Stimulated activated naive CD8-positive, alpha-beta T cell treated with anti-CD3 and anti-CD28 coated beads, Interleukin-15, amount 100 ng/mL, for 72 hours (primary cell): ENCODE results near the gene NOS3.
A peak's percentile ranks its signal among the peaks of the same experiment; 100 is the strongest.
"Not testable (repeated sequence)": the region's sequence is repeated elsewhere in the genome, so short reads cannot be mapped to it uniquely, and the experiment has no call there.

Experiments used
- ATAC-seq: fragments of 150-1000 bp; cut with Tn5 transposase; 2 replicates; pipeline ENCODE4 v1.10.0; 2021; ENCODE audit warnings: mild to moderate bottlenecking, moderate library complexity
- DNase-seq, 2 donors: peaks; one replicate each; pipeline ENCODE4 v3.0.0; 2021 to 2022
- H3K27ac Mint-ChIP-seq, 2 donors: one replicate each; pipeline ENCODE4 v1.8.0; 2022; ENCODE audit warnings: mild to moderate bottlenecking in 2 of 2, mixed read lengths in 2 of 2, moderate library complexity in 2 of 2
- H3K27me3 Mint-ChIP-seq: one replicate; pipeline ENCODE4 v1.8.0; 2022; ENCODE audit warnings: mixed read lengths
- H3K4me1 Mint-ChIP-seq: one replicate; pipeline ENCODE4 v1.8.0; 2022; ENCODE audit warnings: mild to moderate bottlenecking, mixed read lengths
- H3K4me3 Mint-ChIP-seq, 2 donors: one replicate each; pipeline ENCODE4 v1.8.0; 2022; ENCODE audit warnings: mild to moderate bottlenecking in 2 of 2, mixed read lengths in 2 of 2, moderate library complexity in 1 of 2
- H3K9me3 Mint-ChIP-seq, 2 donors: one replicate each; pipeline ENCODE4 v1.8.0; 2022; ENCODE audit warnings: mixed read lengths in 2 of 2

Gene NOS3

DNA sequence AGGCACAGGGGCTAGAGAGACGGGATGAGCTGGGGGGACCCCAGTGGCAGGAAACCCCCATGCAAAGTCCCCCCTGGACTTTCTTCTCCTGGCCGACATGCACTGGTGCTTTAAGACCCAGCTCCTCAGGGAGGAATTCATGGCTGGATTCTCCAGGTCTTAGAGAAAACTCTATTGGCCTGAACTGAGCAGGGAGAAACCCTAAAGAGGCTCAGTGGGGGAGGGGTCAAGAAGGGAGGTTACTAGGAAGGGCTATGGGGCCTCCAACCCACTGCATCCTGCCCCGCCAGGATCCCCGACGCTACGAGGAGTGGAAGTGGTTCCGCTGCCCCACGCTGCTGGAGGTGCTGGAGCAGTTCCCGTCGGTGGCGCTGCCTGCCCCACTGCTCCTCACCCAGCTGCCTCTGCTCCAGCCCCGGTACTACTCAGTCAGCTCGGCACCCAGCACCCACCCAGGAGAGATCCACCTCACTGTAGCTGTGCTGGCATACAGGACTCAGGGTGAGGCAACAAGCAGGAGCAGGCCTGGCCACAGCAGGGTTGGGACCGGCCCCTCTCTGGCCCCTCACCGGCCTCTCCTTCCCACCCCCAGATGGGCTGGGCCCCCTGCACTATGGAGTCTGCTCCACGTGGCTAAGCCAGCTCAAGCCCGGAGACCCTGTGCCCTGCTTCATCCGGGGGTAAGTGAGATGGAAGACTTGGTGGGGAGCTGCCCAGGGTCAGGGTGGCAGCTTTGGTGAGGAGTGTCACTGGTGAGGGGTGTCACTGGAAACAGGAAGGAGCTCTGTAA lies 19.7 kb downstream of the NOS3 start:
- ATAC-seq, result peak; percentile 0
- H3K4me1 Mint-ChIP-seq, result peaks cover 85% of the 10 kb centered on the region
- H3K27me3 Mint-ChIP-seq, result no peaks in the 10 kb centered on the region
- peak overlapping the region; percentile 50 to 70 for H3K4me3 Mint-ChIP-seq
- peak overlapping the region; percentile 41 to 77 for H3K27ac Mint-ChIP-seq
- H3K9me3 Mint-ChIP-seq, result no peaks in the 10 kb centered on the region
- no peak for DNase-seq

DNA sequence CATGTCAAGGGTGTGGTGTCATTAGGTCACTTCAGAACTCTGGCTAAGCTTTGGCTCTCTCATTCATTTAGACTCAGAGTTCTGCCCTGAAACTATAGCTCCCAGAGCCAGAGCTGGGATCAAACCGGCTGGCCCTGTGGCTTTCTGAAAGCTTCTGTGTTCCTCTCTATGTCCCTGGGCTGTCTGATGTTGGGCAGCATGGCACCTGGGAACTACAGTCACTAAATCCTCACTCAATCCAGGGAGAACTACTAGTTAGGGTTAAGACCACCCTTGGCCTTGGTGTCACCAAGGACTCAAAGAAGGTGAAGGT lies 20.2 kb downstream of the NOS3 start:
- Mint-ChIP-seq H3K27me3 (no peaks in the 10 kb centered on the region), H3K4me1 (peaks cover 90% of the 10 kb centered on the region), H3K9me3 (no peaks in the 10 kb centered on the region), H3K27ac (peak overlapping the region in 1 of 2 donors; percentile 89), H3K4me3 (peak overlapping the region; percentile 50 to 70)
- no peak for ATAC-seq
- no peak for DNase-seq

DNA sequence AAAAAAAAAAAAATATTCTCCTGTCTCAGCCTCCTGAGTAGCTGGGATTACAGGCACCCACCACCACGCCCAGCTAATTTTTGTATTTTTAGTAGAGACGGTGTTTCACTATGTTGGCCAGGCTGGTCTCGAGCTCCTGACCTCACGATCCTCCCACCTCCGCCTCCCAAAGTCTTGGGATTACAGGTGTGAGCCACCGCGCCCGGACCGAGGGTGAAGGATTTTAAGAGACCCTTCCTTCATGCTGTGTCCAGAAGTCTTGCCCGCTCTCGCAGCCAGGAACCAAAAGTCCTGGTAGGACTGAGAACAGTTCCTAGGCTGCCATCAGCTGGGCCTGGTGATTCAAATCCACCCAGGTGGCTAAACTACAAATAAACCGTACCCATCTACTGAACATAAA lies 20.8 kb downstream of the NOS3 start:
- not testable (repeated sequence) for H3K4me3 Mint-ChIP-seq, H3K27me3 Mint-ChIP-seq, ATAC-seq, H3K27ac Mint-ChIP-seq, DNase-seq, H3K9me3 Mint-ChIP-seq
- H3K4me1 Mint-ChIP-seq, result peaks cover 96% of the 10 kb centered on the region

DNA sequence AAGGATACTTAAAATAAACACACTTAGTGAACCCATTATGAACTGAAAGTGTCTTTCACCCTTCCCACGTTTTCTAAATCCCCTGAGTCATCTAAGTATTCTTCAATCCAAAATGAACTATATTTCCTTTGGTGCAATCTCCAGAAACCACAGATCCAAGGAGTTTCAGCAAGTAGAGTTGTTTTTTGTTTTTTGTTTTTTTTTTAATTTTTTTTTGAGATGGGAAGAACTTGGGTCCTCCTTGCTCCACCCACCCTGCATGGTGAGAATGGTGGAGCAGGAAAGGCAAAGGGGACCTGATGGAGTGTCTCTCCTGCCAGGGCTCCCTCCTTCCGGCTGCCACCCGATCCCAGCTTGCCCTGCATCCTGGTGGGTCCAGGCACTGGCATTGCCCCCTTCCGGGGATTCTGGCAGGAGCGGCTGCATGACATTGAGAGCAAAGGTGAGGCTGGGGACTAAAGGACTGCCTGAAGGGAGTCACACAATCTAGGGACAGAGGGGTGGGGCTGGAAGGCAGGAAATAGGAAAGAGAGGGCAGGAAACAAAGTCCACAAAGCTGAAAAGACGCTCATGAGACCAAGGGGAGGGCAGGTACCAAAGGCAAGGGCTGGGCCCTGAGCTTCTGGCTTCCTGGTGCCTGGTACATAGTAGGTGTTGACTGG lies 21.3 kb downstream of the NOS3 start:
- ATAC-seq, result no peak
- peak overlapping the region; percentile 34 to 48 for H3K4me3 Mint-ChIP-seq
- no peaks in the 10 kb centered on the region for H3K9me3 Mint-ChIP-seq
- no peaks in the 10 kb centered on the region for H3K27me3 Mint-ChIP-seq
- peaks cover 99% of the 10 kb centered on the region for H3K4me1 Mint-ChIP-seq
- peak overlapping the region in 1 of 2 donors; percentile 12 for H3K27ac Mint-ChIP-seq
- no peak for DNase-seq

DNA sequence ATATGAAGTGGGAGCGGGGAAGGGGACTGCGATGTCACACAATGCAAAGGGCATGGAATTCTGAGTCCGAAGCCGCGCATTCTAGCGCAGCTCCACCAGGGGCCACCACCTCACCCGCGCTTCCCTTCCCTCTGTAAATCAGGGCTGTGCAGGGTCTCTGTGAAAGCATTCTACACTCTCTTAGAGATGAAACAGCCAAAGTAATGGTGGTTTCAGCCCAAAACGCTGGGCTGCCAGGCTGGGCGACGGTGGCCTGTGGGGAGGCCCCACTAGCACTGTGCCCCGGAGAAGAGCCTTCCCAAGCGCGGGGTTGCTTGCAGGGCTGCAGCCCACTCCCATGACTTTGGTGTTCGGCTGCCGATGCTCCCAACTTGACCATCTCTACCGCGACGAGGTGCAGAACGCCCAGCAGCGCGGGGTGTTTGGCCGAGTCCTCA lies 22.1 kb downstream of the NOS3 start:
- Mint-ChIP-seq H3K4me1 (peaks cover 99% of the 10 kb centered on the region), H3K4me3 (peak overlapping the region; percentile 34 to 48), H3K27me3 (no peaks in the 10 kb centered on the region), H3K27ac (no peak overlapping the region), H3K9me3 (no peaks in the 10 kb centered on the region)
- ATAC-seq, result no peak
- no peak for DNase-seq

- no peak for DNase-seq
Observed at GRCh38 chr7:151013356-151013732, 22.5 kb downstream of the NOS3 start.

DNA sequence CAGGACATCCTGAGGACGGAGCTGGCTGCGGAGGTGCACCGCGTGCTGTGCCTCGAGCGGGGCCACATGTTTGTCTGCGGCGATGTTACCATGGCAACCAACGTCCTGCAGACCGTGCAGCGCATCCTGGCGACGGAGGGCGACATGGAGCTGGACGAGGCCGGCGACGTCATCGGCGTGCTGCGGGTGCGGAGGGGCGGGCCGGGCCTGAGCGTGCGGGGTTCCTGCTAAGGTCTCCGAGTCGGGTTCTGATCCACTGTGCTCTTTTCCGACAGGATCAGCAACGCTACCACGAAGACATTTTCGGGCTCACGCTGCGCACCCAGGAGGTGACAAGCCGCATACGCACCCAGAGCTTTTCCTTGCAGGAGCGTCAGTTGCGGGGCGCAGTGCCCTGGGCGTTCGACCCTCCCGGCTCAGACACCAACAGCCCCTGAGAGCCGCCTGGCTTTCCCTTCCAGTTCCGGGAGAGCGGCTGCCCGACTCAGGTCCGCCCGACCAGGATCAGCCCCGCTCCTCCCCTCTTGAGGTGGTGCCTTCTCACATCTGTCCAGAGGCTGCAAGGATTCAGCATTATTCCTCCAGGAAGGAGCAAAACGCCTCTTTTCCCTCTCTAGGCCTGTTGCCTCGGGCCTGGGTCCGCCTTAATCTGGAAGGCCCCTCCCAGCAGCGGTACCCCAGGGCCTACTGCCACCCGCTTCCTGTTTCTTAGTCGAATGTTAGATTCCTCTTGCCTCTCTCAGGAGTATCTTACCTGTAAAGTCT lies 23.1 kb downstream of the NOS3 start:
- Mint-ChIP-seq H3K27ac (peak overlapping the region; percentile 98), H3K4me3 (peak overlapping the region; percentile 97 to 98), H3K9me3 (no peaks in the 10 kb centered on the region), H3K4me1 (peaks cover 99% of the 10 kb centered on the region), H3K27me3 (peaks cover 9% of the 10 kb centered on the region)
- DNase-seq (peak; percentile 88 to 94), ATAC-seq (peak; percentile 67)

More at GRCh38 chr7:151013356-151013732, 22.5 kb downstream of the NOS3 start:
- Mint-ChIP-seq H3K4me1 (peaks cover 99% of the 10 kb centered on the region), H3K9me3 (no peaks in the 10 kb centered on the region), H3K4me3 (peak overlapping the region in 1 of 2 donors; percentile 98), H3K27me3 (peaks cover 3% of the 10 kb centered on the region), H3K27ac (peak overlapping the region; percentile 98)
- ATAC-seq, result no peak

DNA sequence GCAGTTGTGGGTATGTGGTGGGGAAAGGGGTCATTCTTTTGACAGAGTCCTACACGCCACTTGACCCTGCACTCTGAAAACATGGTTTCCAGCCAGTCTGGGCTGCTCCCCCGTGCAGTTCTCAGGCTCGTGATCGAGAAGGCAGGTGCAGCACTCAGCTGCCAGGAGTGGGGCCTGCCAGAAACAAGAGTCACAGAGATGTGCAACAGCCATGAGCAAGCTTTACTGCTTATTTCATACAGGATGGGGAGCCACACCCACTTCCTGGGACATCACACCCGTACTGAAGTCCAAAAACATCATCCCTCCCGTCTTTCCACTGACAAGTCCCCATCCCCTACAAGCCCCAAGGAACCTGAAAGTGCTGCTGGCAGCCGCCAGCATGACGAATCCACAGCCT lies 24.1 kb downstream of the NOS3 start:
- peaks cover 19% of the 10 kb centered on the region for H3K27me3 Mint-ChIP-seq
- H3K4me1 Mint-ChIP-seq, result peaks cover 97% of the 10 kb centered on the region
- H3K9me3 Mint-ChIP-seq, result no peaks in the 10 kb centered on the region
- H3K4me3 Mint-ChIP-seq, result peak overlapping the region; percentile 97 to 98
- no peak for DNase-seq
- no peak for ATAC-seq
- no peak overlapping the region for H3K27ac Mint-ChIP-seq

DNA sequence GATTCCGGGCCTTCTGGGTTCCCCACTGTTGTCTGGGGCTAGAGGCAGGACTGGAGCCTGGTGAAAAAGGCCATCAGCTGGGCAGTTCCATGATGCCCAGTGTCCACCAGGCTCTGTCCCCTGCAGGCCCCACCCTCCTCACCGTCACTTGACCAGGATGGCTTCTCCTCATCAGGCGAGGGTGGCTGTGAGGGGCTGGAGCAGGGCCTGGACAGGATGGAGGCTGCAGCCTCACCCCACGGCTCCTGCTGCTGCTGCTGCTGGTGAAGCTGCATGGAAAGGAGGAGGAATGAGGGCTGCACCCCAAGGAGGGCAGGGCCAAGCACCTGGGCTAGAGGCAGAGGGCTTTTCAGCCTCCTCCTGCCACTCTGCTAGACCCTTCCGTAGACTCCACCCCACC lies 25.1 kb downstream of the NOS3 start:
- Mint-ChIP-seq H3K9me3 (no peaks in the 10 kb centered on the region), H3K27me3 (peaks cover 25% of the 10 kb centered on the region), H3K4me3 (peak overlapping the region in 1 of 2 donors; percentile 2), H3K4me1 (peaks cover 86% of the 10 kb centered on the region), H3K27ac (no peak overlapping the region)
- DNase-seq (no peak), ATAC-seq (no peak)

GRCh38 chr7:151016505-151016904 lies 25.7 kb downstream of the NOS3 start:
- peaks cover 82% of the 10 kb centered on the region for H3K4me1 Mint-ChIP-seq
- peak overlapping the region; percentile 88 to 91 for H3K4me3 Mint-ChIP-seq
- H3K27me3 Mint-ChIP-seq, result peaks cover 25% of the 10 kb centered on the region
- DNase-seq (no peak), ATAC-seq (no peak)
- H3K9me3 Mint-ChIP-seq, result no peaks in the 10 kb centered on the region
- H3K27ac Mint-ChIP-seq, result no peak overlapping the region

GRCh38 chr7:151016942-151017341 lies 26.1 kb downstream of the NOS3 start:
- Mint-ChIP-seq H3K27me3 (peaks cover 25% of the 10 kb centered on the region), H3K27ac (no peak overlapping the region), H3K9me3 (no peaks in the 10 kb centered on the region), H3K4me1 (peaks cover 78% of the 10 kb centered on the region), H3K4me3 (peak overlapping the region; percentile 88 to 91)
- no peak for DNase-seq
- ATAC-seq, result no peak

DNA sequence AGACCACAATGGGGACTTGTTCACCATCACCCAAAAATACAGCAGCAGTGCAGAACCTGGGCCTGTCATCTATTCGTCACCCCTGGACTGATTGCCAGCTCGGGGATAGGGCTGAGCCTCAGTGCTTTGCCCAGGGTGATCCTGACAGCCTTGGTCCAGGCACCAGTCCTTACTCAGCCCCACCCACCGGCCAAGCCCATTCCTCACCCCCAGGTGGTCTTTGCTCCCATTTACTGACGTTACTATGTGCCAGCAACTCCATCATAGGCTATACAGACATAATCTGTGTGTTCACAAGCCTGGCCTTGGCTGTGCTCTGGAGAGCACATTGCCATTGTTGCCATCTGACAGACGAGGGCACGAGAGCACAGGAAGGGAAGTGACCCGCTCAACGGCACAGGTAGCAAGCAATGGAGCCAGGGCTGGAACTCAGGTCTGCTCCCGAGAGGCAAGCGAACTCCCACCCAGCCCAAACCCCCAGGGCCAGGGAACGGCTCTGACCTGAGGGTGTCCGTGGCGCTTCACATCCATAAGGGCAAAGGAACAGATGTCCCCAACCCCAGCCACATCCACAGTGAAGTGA lies 26.6 kb downstream of the NOS3 start:
- H3K9me3 Mint-ChIP-seq, result no peaks in the 10 kb centered on the region
- DNase-seq (no peak), ATAC-seq (no peak)
- H3K27ac Mint-ChIP-seq, result no peak overlapping the region
- peak overlapping the region; percentile 88 to 91 for H3K4me3 Mint-ChIP-seq
- H3K27me3 Mint-ChIP-seq, result peaks cover 25% of the 10 kb centered on the region
- peaks cover 73% of the 10 kb centered on the region for H3K4me1 Mint-ChIP-seq

GRCh38 chr7:151017953-151018420 lies 27.2 kb downstream of the NOS3 start:
- ATAC-seq (peak; percentile 78), DNase-seq (peak; percentile 84 to 87)
- Mint-ChIP-seq H3K4me3 (peak overlapping the region; percentile 88 to 91), H3K27me3 (peaks cover 25% of the 10 kb centered on the region), H3K9me3 (no peaks in the 10 kb centered on the region), H3K4me1 (peaks cover 68% of the 10 kb centered on the region), H3K27ac (peak overlapping the region; percentile 42 to 93)

- H3K27ac Mint-ChIP-seq, result peak overlapping the region in 1 of 2 donors; percentile 93
- DNase-seq, result peak; percentile 50 to 51
- peaks cover 62% of the 10 kb centered on the region for H3K4me1 Mint-ChIP-seq
Observed at GRCh38 chr7:151018421-151019129, 27.8 kb downstream of the NOS3 start.

DNA sequence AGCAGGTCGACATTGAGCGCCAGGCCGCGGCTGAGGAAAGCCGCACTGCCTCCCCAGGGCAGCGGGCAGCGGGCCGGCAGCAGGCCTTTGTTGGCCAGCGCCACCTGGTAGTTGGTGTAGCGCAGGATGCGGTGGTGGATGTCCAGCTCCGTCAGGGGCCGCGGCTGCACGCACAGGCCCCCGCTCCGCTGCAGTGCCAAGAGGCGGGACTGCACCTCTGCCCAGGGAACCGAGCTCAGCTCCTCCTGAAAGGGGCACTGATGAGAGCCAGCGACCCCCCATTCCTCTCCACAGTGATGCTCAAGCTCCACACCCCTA lies 28.3 kb downstream of the NOS3 start:
- ATAC-seq, result no peak
- Mint-ChIP-seq H3K27me3 (peaks cover 25% of the 10 kb centered on the region), H3K4me3 (peak overlapping the region; percentile 73 to 88), H3K9me3 (no peaks in the 10 kb centered on the region), H3K27ac (no peak overlapping the region), H3K4me1 (peaks cover 57% of the 10 kb centered on the region)
- DNase-seq, result no peak

More at GRCh38 chr7:151018421-151019129, 27.8 kb downstream of the NOS3 start:
- peak overlapping the region; percentile 88 to 91 for H3K4me3 Mint-ChIP-seq
- peak; percentile 50 for ATAC-seq
- H3K9me3 Mint-ChIP-seq, result no peaks in the 10 kb centered on the region
- peaks cover 25% of the 10 kb centered on the region for H3K27me3 Mint-ChIP-seq
